ENCODE results near the gene NCAPD3.
A peak's percentile ranks its signal among the peaks of the same experiment; 100 is the strongest.
"Not testable (repeated sequence)": the region's sequence is repeated elsewhere in the genome, so short reads cannot be mapped to it uniquely, and the experiment has no call there.

The NCAPD3 gene

GRCh38 chr11:134216816-134217215 lies 7.0 kb downstream of the NCAPD3 start:
- Histone ChIP-seq H3K36me3 (ENCODE audit: control insufficient read depth, insufficient read depth, low read length, severe bottlenecking) (peaks cover 35% of the 10 kb centered on the region), H3K9ac (ENCODE audit: low read length) (no peak overlapping the region), H3K27me3 (replicated peaks; ENCODE audit: control insufficient read depth, insufficient read depth, low read length) (no peaks in the 10 kb centered on the region), H3K4me1 (ENCODE audit: control insufficient read depth, insufficient read depth, low read length) (no peaks in the 10 kb centered on the region), H3K9me3 (ENCODE audit: control insufficient read depth, low read length) (no peaks in the 10 kb centered on the region), H3K4me3 (ENCODE audit: low read length) (no peak overlapping the region)
- no peak for DNase-seq (ENCODE audit: low read depth)

GRCh38 chr11:134215836-134216235 lies 7.9 kb downstream of the NCAPD3 start:
- no peaks in the 10 kb centered on the region for H3K4me1 ChIP-seq (ENCODE audit: control insufficient read depth, insufficient read depth, low read length)
- no peaks in the 10 kb centered on the region for H3K27me3 ChIP-seq (replicated peaks; ENCODE audit: control insufficient read depth, insufficient read depth, low read length)
- H3K36me3 ChIP-seq (ENCODE audit: control insufficient read depth, insufficient read depth, low read length, severe bottlenecking), result peaks cover 39% of the 10 kb centered on the region
- H3K9me3 ChIP-seq (ENCODE audit: control insufficient read depth, low read length), result no peaks in the 10 kb centered on the region
- DNase-seq (ENCODE audit: low read depth), result no peak
- H3K4me3 ChIP-seq (ENCODE audit: low read length), result no peak overlapping the region
- no peak overlapping the region for H3K9ac ChIP-seq (ENCODE audit: low read length)

- peaks cover 72% of the 10 kb centered on the region for H3K36me3 ChIP-seq (ENCODE audit: control insufficient read depth, insufficient read depth, low read length, severe bottlenecking)
- H3K4me3 ChIP-seq (ENCODE audit: low read length), result no peak overlapping the region
- no peak overlapping the region for H3K9ac ChIP-seq (ENCODE audit: low read length)
- no peaks in the 10 kb centered on the region for H3K4me1 ChIP-seq (ENCODE audit: control insufficient read depth, insufficient read depth, low read length)
- no peaks in the 10 kb centered on the region for H3K9me3 ChIP-seq (ENCODE audit: control insufficient read depth, low read length)
- peak; percentile 43 for DNase-seq (ENCODE audit: low read depth)
- H3K27me3 ChIP-seq (replicated peaks; ENCODE audit: control insufficient read depth, insufficient read depth, low read length), result no peaks in the 10 kb centered on the region
Measured at GRCh38 chr11:134207538-134208239, 16.1 kb downstream of the NCAPD3 start.

DNA sequence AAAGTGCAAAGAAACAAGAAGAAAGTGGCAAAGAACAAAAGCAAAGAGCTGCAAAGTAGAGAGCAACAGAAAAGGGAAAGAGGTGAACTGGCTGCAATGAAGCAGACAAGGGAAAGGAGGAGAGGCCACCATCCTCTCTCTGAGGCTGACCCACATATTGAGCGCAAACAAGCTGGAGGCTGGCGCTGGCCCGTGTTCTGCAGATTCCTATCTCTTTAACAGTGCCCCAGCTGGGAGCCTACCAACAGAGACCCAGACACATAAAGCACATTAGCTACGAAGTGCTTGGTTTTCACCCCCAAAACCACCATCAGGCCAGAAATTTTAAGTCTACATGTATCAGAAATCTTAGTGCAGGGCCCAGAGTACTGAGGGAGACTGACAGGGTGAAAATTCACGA lies 17.6 kb downstream of the NCAPD3 start:
- peaks cover 83% of the 10 kb centered on the region for H3K36me3 ChIP-seq (ENCODE audit: control insufficient read depth, insufficient read depth, low read length, severe bottlenecking)
- no peak for DNase-seq (ENCODE audit: low read depth)
- H3K4me3 ChIP-seq (ENCODE audit: low read length), result no peak overlapping the region

DNA sequence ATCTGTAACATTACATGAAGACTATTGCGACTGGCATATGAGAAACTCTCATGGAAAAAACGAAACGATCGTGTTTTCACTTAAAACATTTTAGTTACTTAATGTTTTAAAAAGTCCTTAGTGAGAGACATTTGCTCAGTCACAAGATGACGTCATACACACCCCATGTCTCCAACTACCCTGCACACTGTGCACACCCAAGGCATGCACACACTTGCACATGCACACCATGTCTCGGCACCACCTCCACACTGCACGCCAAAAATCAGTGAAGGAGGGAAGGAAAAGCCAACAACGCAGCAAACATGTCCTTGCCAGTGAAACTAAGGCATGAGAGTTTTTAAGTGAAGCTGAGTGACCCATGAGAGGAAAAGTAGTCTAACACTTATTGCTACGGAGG lies 18.0 kb downstream of the NCAPD3 start:
- no peaks in the 10 kb centered on the region for H3K9me3 ChIP-seq (ENCODE audit: control insufficient read depth, low read length)
- no peaks in the 10 kb centered on the region for H3K27me3 ChIP-seq (replicated peaks; ENCODE audit: control insufficient read depth, insufficient read depth, low read length)
- H3K4me1 ChIP-seq (ENCODE audit: control insufficient read depth, insufficient read depth, low read length), result no peaks in the 10 kb centered on the region
- peaks cover 85% of the 10 kb centered on the region for H3K36me3 ChIP-seq (ENCODE audit: control insufficient read depth, insufficient read depth, low read length, severe bottlenecking)
- no peak for DNase-seq (ENCODE audit: low read depth)
- H3K9ac ChIP-seq (ENCODE audit: low read length), result no peak overlapping the region
- H3K4me3 ChIP-seq (ENCODE audit: low read length), result no peak overlapping the region

More for the DNA sequence above, 17.6 kb downstream of the NCAPD3 start:
- H3K4me1 ChIP-seq (ENCODE audit: control insufficient read depth, insufficient read depth, low read length), result no peaks in the 10 kb centered on the region
- H3K27me3 ChIP-seq (replicated peaks; ENCODE audit: control insufficient read depth, insufficient read depth, low read length), result no peaks in the 10 kb centered on the region
- no peaks in the 10 kb centered on the region for H3K9me3 ChIP-seq (ENCODE audit: control insufficient read depth, low read length)
- H3K9ac ChIP-seq (ENCODE audit: low read length), result no peak overlapping the region

GRCh38 chr11:134202661-134203060 lies 21.1 kb downstream of the NCAPD3 start:
- Histone ChIP-seq H3K9me3 (ENCODE audit: control insufficient read depth, low read length) (no peaks in the 10 kb centered on the region), H3K4me3 (ENCODE audit: low read length) (no peak overlapping the region), H3K9ac (ENCODE audit: low read length) (no peak overlapping the region), H3K27me3 (replicated peaks; ENCODE audit: control insufficient read depth, insufficient read depth, low read length) (no peaks in the 10 kb centered on the region), H3K36me3 (ENCODE audit: control insufficient read depth, insufficient read depth, low read length, severe bottlenecking) (peaks cover 71% of the 10 kb centered on the region), H3K4me1 (ENCODE audit: control insufficient read depth, insufficient read depth, low read length) (no peaks in the 10 kb centered on the region)
- no peak for DNase-seq (ENCODE audit: low read depth)

DNA sequence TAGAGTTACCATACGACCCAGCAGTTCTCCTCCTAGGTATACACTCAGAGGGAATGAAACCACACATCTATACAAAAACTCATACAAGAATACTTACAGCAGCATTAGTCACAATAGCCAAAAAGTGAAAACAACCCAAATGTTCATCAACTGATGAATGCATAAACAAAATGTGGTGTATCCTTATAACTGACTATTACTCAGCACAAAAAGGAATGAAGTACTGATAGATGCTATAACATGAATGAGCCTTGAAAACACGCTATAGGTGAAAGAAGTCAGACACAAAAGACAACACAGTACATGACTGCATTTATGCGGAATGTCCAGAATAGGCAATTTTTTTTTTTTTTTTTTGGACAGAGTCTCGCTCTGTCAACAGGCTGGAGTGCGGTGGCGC lies 23.1 kb downstream of the NCAPD3 start:
- H3K4me3 ChIP-seq (ENCODE audit: low read length), result no peak overlapping the region
- H3K27me3 ChIP-seq (replicated peaks; ENCODE audit: control insufficient read depth, insufficient read depth, low read length), result no peaks in the 10 kb centered on the region
- no peaks in the 10 kb centered on the region for H3K4me1 ChIP-seq (ENCODE audit: control insufficient read depth, insufficient read depth, low read length)
- no peaks in the 10 kb centered on the region for H3K9me3 ChIP-seq (ENCODE audit: control insufficient read depth, low read length)
- DNase-seq (ENCODE audit: low read depth), result no peak
- no peak overlapping the region for H3K9ac ChIP-seq (ENCODE audit: low read length)
- H3K36me3 ChIP-seq (ENCODE audit: control insufficient read depth, insufficient read depth, low read length, severe bottlenecking), result peaks cover 64% of the 10 kb centered on the region

GRCh38 chr11:134199531-134199930 lies 24.2 kb downstream of the NCAPD3 start:
- Histone ChIP-seq H3K4me3 (ENCODE audit: low read length) (no peak overlapping the region), H3K36me3 (ENCODE audit: control insufficient read depth, insufficient read depth, low read length, severe bottlenecking) (peaks cover 62% of the 10 kb centered on the region), H3K9ac (ENCODE audit: low read length) (no peak overlapping the region), H3K4me1 (ENCODE audit: control insufficient read depth, insufficient read depth, low read length) (no peaks in the 10 kb centered on the region), H3K9me3 (ENCODE audit: control insufficient read depth, low read length) (no peaks in the 10 kb centered on the region), H3K27me3 (replicated peaks; ENCODE audit: control insufficient read depth, insufficient read depth, low read length) (no peaks in the 10 kb centered on the region)
- DNase-seq (ENCODE audit: low read depth), result no peak

DNA sequence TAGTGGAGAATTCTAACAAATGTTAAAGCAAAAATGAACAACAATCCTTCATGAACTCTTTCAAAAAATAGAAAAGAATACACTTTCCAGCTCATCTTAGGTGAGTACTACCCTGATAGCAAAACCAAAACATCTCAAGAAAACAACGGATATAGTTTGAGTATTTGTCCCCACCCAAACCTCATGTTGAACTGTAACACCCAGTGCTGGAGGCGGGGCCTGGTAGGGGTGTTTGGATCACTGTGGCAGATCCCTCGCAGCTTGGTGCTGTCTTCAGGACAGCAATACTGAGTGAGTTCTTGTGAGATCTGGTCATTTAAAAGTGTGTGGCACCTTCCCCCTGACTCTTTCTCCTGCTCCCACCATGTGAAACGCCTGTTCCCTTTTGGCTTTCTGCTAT lies 27.0 kb downstream of the NCAPD3 start:
- no peaks in the 10 kb centered on the region for H3K27me3 ChIP-seq (replicated peaks; ENCODE audit: control insufficient read depth, insufficient read depth, low read length)

GRCh38 chr11:134188092-134188491 lies 35.7 kb downstream of the NCAPD3 start:
- H3K9me3 ChIP-seq (ENCODE audit: control insufficient read depth, low read length); H3K27me3 ChIP-seq (replicated peaks; ENCODE audit: control insufficient read depth, insufficient read depth, low read length); H3K4me1 ChIP-seq (ENCODE audit: control insufficient read depth, insufficient read depth, low read length); H3K4me3 ChIP-seq (ENCODE audit: low read length); DNase-seq (ENCODE audit: low read depth); H3K9ac ChIP-seq (ENCODE audit: low read length): not testable (repeated sequence)
- H3K36me3 ChIP-seq (ENCODE audit: control insufficient read depth, insufficient read depth, low read length, severe bottlenecking), result peaks cover 69% of the 10 kb centered on the region

More for the DNA sequence above, 27.0 kb downstream of the NCAPD3 start:
- DNase-seq (ENCODE audit: low read depth), result no peak
- H3K4me1 ChIP-seq (ENCODE audit: control insufficient read depth, insufficient read depth, low read length), result no peaks in the 10 kb centered on the region
- peaks cover 67% of the 10 kb centered on the region for H3K36me3 ChIP-seq (ENCODE audit: control insufficient read depth, insufficient read depth, low read length, severe bottlenecking)
- no peak overlapping the region for H3K4me3 ChIP-seq (ENCODE audit: low read length)
- no peak overlapping the region for H3K9ac ChIP-seq (ENCODE audit: low read length)
- no peaks in the 10 kb centered on the region for H3K9me3 ChIP-seq (ENCODE audit: control insufficient read depth, low read length)

DNA sequence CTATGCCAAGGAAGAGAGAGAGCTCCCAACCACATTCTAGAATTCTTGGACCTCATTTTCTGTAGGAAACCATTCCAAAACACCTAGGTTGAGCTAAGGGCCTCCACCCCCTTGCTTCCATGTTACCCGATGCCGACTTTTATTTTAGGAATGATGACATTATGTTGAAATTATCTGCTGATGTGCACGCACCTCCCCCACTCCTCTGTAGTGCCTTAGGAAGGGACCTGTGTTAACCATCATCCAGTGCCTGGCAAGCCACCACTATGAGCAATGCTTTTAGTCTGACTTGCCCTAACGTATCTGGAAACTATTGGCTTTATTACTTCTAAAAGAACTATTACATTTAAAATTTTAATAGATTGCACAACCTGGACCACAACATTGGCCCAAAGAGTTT lies 42.1 kb downstream of the NCAPD3 start:
- H3K4me1 ChIP-seq (ENCODE audit: control insufficient read depth, insufficient read depth, low read length), result peaks cover 9% of the 10 kb centered on the region
- DNase-seq (ENCODE audit: low read depth), result no peak
- peaks cover 48% of the 10 kb centered on the region for H3K36me3 ChIP-seq (ENCODE audit: control insufficient read depth, insufficient read depth, low read length, severe bottlenecking)
- H3K4me3 ChIP-seq (ENCODE audit: low read length), result no peak overlapping the region
- H3K9ac ChIP-seq (ENCODE audit: low read length), result no peak overlapping the region
- no peaks in the 10 kb centered on the region for H3K27me3 ChIP-seq (replicated peaks; ENCODE audit: control insufficient read depth, insufficient read depth, low read length)
- H3K9me3 ChIP-seq (ENCODE audit: control insufficient read depth, low read length), result no peaks in the 10 kb centered on the region
